Measurements from ENCODE around the gene B3GALT2.

DNA sequence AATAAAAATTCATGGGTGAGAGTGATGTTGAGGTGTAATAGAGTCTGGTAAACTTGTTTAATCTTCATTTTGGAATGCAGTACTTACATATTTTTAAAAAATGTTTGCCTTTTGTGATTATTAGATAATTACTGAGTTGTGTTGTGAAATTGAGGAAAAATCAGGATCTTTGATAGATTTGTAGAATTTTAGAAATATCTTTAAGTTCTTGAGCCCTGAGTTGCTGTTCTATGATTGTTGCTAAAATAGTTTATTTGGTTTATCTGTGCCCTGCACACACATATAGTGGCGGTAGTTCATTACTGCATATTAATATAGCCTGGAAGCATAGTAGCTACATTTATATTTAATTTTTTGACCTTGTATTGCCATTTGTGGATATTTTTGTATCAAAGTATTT is 1.6 kb downstream of the B3GALT2 start:
- TF ChIP-seq, protein P1, sequence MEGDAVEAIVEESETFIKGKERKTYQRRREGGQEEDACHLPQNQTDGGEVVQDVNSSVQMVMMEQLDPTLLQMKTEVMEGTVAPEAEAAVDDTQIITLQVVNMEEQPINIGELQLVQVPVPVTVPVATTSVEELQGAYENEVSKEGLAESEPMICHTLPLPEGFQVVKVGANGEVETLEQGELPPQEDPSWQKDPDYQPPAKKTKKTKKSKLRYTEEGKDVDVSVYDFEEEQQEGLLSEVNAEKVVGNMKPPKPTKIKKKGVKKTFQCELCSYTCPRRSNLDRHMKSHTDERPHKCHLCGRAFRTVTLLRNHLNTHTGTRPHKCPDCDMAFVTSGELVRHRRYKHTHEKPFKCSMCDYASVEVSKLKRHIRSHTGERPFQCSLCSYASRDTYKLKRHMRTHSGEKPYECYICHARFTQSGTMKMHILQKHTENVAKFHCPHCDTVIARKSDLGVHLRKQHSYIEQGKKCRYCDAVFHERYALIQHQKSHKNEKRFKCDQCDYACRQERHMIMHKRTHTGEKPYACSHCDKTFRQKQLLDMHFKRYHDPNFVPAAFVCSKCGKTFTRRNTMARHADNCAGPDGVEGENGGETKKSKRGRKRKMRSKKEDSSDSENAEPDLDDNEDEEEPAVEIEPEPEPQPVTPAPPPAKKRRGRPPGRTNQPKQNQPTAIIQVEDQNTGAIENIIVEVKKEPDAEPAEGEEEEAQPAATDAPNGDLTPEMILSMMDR (IDR thresholded peaks at IDR 0.05): no peak
- no peak for TF ChIP-seq POLR2A (IDR thresholded peaks at IDR 0.05)
